GM11168 (cell line): ENCODE measurements around the gene KRT76.
"Not testable (repeated sequence)": the region's sequence is repeated elsewhere in the genome, so short reads cannot be mapped to it uniquely, and the experiment has no call there.

Experiments used
- in situ Hi-C: fragments of 300-500 bp; cut with MboI; formaldehyde crosslinking; loops from one replicate; pipeline ENCODE4 v1.12.0; 2022; ENCODE audit warnings: low sequenced_read_pairs; ENCODE audit not compliant: unreplicated experiment

Gene KRT76

DNA sequence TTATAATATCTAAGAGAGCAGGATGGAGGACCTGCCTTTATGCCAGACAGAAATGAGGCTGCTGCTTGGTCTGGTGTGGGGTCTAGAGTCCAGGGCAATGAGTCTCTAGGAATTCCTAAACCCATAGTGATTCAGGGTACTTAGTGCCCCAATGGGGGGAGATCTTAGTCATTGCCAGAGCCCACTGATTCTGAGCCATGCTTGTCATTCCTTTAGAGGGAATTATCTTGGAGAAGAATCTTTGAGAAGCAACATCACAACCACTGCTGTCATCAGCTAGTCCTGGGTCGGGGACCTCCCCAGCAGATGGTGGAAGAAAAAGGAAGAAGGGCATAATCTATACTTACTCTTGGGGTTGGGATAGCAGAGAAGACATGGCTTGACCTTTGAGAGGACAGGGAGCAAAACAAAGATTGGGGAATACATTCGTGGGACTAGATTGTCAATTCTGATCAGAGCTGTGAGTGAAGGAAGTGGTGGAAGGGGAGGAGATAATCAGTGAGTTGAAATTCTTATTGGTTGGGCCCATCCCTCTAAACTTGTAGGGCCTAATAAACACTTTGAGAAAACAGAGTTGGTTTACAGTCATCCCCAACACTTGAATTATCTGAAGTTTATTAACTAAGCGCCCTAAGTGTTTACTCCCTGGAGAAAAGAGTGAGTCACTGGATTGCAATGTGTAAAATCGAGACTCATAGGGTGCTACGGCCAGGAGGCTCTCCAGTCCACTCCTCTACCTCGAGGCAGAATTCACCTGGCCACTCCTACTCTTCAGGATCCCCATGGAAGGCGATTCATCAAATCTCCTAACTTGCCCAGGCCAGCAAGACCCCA is 21.7 kb upstream of the KRT76 start:
- in situ Hi-C loops: no loop called here

GRCh38 chr12:52798003-52798670 is 21.0 kb upstream of the KRT76 start:
- in situ Hi-C loops: no loop called here

DNA sequence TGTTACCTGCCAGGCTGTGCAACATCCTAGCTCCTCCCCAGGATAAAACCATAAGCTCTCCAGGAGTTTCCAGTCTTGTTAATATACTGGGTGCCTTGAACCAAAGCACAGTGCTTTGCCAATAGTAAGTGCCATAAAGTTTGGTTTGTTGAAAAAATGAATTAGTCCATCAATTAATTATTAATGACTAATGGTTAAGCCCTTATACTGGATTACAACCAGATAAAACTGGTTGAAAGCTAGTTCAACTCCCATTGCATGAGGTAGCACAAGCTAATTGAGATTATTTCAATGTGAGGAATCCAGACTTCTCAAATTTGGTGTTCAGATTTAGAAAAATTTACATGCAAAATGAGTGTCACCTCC is 20.4 kb upstream of the KRT76 start:
- in situ Hi-C loops: no loop called here

DNA sequence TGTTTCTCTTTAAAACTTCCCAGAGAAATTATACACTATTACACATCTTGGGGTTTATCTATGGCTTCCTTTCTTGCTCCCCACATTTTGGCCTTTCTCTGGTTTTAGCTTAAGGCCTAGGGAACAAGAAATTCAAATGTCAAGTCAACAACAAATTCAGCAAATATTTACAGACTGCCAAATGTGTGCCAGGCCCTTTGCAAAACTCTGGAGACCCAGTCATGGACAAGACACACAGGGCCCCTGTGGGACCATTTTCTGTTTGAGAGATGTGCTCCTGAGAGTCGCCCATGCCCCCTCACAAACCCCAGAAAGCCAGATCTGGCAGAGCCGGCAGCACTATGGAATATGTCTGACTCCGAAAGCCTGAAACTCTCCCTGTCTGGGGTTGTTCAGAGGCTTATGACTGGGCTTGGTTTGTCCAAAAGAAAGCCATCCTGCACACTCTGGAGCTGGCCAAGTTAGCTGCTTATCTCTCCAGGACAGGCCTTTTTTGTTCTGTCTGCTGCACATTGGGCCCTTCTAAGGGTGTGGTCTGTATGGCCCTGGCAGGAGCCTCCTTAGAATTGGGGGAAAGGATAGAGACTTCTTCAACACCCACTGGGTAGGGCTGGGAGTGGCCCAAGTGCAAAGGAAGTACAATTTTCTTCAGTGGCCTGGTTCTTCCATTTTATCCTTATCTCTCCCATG is 19.8 kb upstream of the KRT76 start:
- in situ Hi-C loops: no loop called here

DNA sequence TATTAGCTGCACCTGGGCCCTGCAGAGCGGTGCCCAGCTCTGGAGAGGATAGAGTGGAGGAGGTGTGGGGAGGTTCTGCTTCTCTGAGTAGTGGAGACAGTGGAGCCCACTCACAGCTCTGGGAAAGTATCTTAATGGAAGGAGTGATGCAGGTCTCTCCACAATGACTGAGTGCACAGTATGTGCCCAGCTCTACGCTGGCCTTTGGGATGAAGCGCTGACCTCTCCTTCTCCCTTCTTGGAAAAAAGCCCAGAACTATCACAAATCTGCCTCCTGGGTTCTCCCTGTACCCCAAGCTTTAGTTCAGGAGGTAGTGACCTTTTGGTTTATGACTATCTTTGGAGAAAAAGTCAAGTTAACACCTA is 19.3 kb upstream of the KRT76 start:
- in situ Hi-C loops: no loop called here

GRCh38 chr12:52795694-52796428 is 18.7 kb upstream of the KRT76 start, which contains the start of gene KRT3:
TSS of gene KRT3 (minus strand) at chr12:52796117. CDS start at chr12:52796042, 75 bp downstream.
- in situ Hi-C loops: no loop called here

DNA sequence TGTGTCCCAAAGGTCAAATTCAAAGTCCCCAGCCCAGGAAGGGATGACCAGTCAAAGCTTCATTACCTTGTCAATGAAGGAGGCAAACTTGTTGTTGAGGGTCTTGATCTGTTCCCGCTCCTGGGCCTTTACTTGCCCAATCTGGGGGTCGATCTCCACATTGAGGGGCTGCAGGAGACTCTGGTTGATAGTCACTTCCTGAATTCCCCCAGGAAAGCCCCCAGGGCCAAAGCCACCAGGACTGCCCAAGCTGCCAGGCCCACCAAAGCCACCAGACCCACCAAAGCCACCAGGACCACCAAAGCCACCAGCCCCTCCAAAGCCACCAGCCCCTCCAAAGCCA is 18.2 kb upstream of the KRT76 start:
- in situ Hi-C loops: not testable (repeated sequence)

GRCh38 chr12:52794479-52795331 is 17.6 kb upstream of the KRT76 start:
- in situ Hi-C loops: no loop called here

DNA sequence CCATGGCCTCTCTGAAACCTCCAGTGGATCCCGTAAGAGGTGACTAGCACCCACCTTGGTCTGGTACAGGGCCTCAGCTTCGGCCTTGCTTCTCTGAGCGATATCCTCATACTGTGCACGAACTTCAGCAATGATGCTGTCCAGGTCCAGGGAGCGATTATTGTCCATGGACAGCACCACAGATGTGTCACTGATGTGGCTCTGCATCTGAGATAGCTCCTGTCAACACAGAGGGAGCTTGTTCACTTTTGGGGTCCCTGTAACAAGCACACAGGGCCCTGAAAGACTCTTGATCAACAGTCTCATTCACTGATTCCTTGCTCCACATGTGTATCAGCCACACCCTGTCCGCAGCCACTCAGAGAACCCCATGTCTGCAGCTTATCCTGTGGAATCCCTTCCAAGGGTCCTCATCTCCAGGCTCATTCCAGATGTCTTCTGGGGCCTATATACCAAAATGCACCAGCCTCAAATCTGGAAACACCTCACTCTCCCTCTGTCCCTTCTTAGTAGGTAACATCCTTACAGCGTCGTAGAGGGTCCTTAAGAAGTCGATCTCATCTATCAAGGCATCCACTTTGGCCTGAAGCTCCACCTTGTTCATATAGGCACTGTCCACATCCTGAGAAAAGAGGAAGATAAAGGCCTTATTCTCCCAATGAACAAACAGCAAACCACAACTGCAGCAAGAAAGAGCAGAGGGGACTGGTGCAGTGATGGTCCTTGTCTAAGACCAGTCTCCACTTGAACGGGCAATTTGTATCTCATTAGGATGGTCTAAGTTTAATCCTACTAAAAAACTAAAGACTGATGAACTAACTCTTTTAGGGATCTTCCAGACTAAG is 15.3 kb upstream of the KRT76 start:
- in situ Hi-C loops: no loop called here

DNA sequence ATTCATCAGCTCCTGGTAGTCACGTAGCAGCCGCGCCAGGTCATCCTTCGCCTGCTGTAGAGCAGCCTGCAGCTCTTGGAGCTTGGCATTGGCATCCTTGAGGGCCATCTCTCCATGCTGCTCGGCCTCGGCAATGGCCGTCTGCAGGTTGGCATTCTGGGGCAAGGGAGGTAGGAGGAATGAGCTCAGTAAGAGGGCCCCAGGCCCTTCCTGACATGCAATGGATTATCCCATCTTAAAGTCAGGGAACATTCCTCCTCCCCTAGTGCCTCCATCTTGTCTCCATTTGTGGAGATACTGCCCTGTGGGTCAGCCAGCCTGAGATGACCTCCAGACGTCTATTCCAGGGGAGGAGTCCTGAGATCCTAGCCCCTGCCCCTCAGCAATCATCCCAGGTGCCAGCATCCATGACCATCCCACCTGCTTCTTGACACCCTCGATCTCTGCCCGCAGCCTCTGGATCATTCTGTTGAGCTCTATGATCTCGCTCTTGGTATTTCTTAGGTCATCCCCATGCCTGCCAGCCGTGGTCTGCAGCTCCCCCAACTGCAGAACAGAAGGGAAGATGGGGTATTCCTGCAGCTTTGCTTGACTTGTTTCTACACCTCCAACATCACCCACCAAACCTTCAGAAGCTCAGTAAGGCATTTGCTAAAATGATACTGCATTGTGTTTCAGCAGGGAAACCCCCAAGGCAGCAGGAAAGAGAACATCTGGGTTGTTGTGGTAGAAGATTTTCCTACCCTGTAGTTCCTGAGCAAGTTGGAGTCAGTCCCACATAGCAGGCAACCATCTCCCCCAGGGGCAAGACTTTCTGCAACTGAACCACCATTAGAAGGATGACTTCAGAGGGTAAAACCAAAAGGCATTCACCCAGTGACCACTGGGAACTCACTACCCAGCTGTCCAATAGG is 14.4 kb upstream of the KRT76 start:
- in situ Hi-C loops: no loop called here

- in situ Hi-C loops: no loop called here
Observed at GRCh38 chr12:52790427-52791270, 13.5 kb upstream of the KRT76 start.

- in situ Hi-C loops: no loop called here
Observed at GRCh38 chr12:52789637-52790426, 12.7 kb upstream of the KRT76 start.

DNA sequence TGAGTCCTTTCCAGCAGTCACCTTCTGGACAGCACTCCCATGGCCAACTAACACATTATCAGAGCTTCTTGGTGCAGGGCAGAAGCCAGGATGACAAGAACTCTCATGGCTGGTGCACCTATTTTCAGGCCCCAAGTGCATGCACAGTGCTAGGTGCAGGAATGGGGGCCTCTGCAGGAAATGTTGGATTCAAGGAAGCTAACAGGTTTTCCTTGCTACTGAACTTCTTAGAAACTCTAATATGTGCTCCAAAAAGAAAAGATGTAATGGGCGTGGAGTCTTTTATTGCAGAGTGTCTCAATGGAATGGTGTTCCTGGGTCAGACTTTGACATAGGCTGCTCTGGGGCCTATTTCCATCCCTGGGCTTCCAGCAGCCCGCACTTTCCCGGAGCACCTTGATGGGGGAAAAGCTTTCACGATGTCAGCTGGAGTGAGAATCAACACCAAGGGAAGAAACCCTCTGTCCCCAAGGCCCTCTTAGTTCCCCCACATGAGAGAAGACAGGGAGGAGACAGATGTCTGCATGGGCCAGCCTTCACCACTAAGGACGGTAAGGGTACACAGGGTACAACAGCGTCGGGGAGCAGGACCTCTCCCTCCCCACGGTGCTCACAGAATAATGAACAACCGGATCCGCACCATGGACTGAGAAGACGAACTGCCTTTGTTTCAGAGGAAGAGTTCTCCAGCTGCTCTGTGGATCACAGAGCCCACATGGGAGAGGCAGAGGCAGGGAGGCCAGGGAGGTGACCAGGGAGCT is 11.9 kb upstream of the KRT76 start:
- in situ Hi-C loops: no loop called here

DNA sequence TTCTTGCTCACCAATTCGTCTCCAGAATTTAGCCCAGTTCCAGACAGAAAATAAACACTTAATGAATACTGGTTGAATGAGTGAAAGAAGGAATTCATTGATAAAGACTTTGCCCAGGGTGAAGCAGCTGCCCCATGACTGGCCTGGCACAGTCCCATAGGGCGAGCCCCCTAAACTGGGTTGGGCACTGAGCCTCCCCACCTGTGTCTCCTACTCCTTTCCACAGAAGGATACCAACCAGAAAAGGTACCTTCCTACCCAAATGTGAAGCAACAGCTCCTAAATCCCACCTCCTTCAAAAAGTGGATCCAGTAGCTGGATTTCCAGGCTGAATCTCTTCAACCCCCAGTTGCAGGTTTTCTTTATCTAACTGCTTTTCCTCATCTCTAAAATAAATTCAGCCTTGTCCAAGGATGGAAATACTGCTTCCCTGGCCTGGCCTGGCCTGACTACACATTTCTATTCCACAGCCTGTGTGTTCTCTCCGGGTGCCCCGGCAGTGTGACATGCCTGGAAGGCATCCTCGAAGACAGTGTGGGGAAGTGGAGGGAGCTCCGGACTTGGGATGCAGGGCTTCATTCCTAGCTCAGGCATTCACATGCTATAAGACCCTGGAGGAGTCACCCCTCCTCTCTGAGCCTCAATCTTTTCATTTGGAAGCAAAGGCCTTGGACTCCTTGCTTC is 11.2 kb upstream of the KRT76 start:
- in situ Hi-C loops: no loop called here
